ENCODE data around the gene TRABD2B. TPM values are rescaled to one million over a fixed set of nuclear protein-coding genes. Genes with fewer than 3 reads are reported as not detected.

The TRABD2B gene
- total and polyA plus RNA-seq, 2 of the 13 experiments (the other 11 are each of a cell fraction or from before 2014, with no cell fraction given) = 0.04 TPM; not detected in 1

- peak in 1 of 2 experiments; percentile 45; a peak in 1 of 4 replicates for TF ChIP-seq EP300 (IDR thresholded peaks at IDR 0.05; ENCODE audit: low read depth in 2 of 2, low read length in 2 of 2)
- no peak for TF ChIP-seq EP300 (CRISPR knock-in tag; IDR thresholded peaks at IDR 0.05; ENCODE audit: borderline replicate concordance)
- TF ChIP-seq NKX3-1 (CRISPR knock-in tag; IDR thresholded peaks at IDR 0.05) = no peak
- TF ChIP-seq CENPX (CRISPR knock-in tag; IDR thresholded peaks at IDR 0.05) = no peak
- no peak for TF ChIP-seq TAF1 (CRISPR knock-in tag; IDR thresholded peaks at IDR 0.05)
- 0 out of 2 replicates have a peak, but pooled peaks have one; percentile 23 for TF ChIP-seq ZNF441 (CRISPR knock-in tag; IDR thresholded peaks at IDR 0.05; ENCODE audit: borderline replicate concordance)
- TF ChIP-seq HOXA9 (CRISPR knock-in tag; IDR thresholded peaks at IDR 0.05; ENCODE audit: borderline replicate concordance) = no peak
- no peak for TF ChIP-seq ZNF576 (CRISPR knock-in tag; IDR thresholded peaks at IDR 0.05)
- TF ChIP-seq SALL1 (CRISPR knock-in tag; IDR thresholded peaks at IDR 0.05) = peak; percentile 83
- no peak for TF ChIP-seq ATF5 (CRISPR knock-in tag; IDR thresholded peaks at IDR 0.05; ENCODE audit: low read depth)
- no peak for TF ChIP-seq ZNF543 (CRISPR knock-in tag; IDR thresholded peaks at IDR 0.05)
- TF ChIP-seq ZFY (CRISPR knock-in tag; IDR thresholded peaks at IDR 0.05) = no peak
- no peak for TF ChIP-seq ZBTB2 (CRISPR knock-in tag; IDR thresholded peaks at IDR 0.05; ENCODE audit: low read depth)
- TF ChIP-seq PCBP1 (IDR thresholded peaks at IDR 0.05; ENCODE audit: borderline replicate concordance, low read depth, low read length) = no peak
- TF ChIP-seq NFAT5 (CRISPR knock-in tag; IDR thresholded peaks at IDR 0.05) = no peak
- TF ChIP-seq POGZ (CRISPR knock-in tag; IDR thresholded peaks at IDR 0.05) = 0 out of 2 replicates have a peak, but pooled peaks have one; percentile 17
- TF ChIP-seq REL (CRISPR knock-in tag; conservative IDR thresholded peaks at IDR 0.05) = no peak
- peak; percentile 22; the same call in 1 of the 2 replicates for TF ChIP-seq ZC3H13 (CRISPR knock-in tag; IDR thresholded peaks at IDR 0.05)
- no peak; the same call in 1 of the 2 replicates for TF ChIP-seq ZBTB20 (CRISPR knock-in tag; IDR thresholded peaks at IDR 0.05; ENCODE audit: borderline replicate concordance, low read depth)
- peak; percentile 85 for TF ChIP-seq TCF7 (IDR thresholded peaks at IDR 0.05; ENCODE audit: low read depth)
- TF ChIP-seq MATR3 (CRISPR knock-in tag; IDR thresholded peaks at IDR 0.05) = no peak
- TF ChIP-seq ZNF878 (CRISPR knock-in tag; IDR thresholded peaks at IDR 0.05) = no peak
- TF ChIP-seq ELF3 (CRISPR knock-in tag; IDR thresholded peaks at IDR 0.05) = peak; percentile 86; the same call in 1 of the 2 replicates
These were observed 213.3 kb downstream of the TRABD2B start (continued) for GRCh38 chr1:47783638-47784496.
